ENCODE results near the gene NGF.

DNA sequence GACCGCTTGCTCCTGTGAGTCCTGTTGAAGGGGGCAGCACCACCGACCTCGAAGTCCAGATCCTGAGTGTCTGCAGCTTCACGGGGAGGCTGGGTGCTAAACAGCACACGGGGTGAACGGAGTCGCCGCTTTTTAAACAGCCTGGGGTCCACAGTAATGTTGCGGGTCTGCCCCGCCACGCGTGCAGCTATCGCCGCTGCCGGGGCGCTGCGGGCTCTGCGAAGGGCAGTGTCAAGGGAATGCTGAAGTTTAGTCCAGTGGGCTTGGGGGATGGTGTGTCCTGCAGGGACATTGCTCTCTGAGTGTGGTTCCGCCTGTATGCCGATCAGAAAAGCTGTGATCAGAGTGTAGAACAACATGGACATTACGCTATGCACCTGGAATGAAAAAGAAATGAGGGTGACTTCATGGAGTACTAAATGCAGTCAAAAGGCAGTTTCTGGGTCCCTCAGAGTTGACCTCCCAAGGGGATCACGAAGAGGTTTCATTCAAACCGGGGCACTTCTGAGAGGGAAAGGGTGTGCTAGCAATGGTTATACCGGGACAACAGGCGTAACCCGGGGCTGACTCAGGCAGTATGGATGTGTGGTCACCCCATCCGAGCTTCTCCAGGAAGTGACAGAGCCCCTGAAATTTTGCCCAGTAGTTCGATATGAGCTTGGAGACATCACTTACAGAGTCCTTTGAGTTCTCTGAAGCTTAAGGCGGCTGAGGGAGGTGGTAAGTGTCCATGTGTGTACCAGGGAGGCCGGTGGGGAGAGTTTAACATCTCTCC lies 51.4 kb downstream of the NGF start:
- TF ChIP-seq, protein P1, sequence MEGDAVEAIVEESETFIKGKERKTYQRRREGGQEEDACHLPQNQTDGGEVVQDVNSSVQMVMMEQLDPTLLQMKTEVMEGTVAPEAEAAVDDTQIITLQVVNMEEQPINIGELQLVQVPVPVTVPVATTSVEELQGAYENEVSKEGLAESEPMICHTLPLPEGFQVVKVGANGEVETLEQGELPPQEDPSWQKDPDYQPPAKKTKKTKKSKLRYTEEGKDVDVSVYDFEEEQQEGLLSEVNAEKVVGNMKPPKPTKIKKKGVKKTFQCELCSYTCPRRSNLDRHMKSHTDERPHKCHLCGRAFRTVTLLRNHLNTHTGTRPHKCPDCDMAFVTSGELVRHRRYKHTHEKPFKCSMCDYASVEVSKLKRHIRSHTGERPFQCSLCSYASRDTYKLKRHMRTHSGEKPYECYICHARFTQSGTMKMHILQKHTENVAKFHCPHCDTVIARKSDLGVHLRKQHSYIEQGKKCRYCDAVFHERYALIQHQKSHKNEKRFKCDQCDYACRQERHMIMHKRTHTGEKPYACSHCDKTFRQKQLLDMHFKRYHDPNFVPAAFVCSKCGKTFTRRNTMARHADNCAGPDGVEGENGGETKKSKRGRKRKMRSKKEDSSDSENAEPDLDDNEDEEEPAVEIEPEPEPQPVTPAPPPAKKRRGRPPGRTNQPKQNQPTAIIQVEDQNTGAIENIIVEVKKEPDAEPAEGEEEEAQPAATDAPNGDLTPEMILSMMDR (IDR thresholded peaks at IDR 0.05): no peak
- TF ChIP-seq EP300 (IDR thresholded peaks at IDR 0.05) (no peak), POLR2A (IDR thresholded peaks at IDR 0.05) (no peak), POLR2AphosphoS5 (IDR thresholded peaks at IDR 0.05) (no peak)

Measured in stomach (tissue), 4 donors.